Measurements from ENCODE around the gene FRS2. TPM values are rescaled to one million over a fixed set of nuclear protein-coding genes. Genes with fewer than 3 reads are reported as not detected.

The FRS2 gene
- total and polyA plus RNA-seq, 4 donors = 5.0 to 44.5 (median 24.2) TPM

- Histone ChIP-seq H3K27ac (ENCODE audit: low read depth in 1 of 2, low read length in 2 of 2) (no peak overlapping the region), H3K36me3 (ENCODE audit: control insufficient read depth in 1 of 2, insufficient read depth in 2 of 2, low read length in 1 of 2) (no peaks in the 10 kb centered on the region), H3K4me3 (ENCODE audit: low read length in 2 of 2) (no peak overlapping the region), H3K4me1 (ENCODE audit: control insufficient read depth in 1 of 2, insufficient read depth in 2 of 2, low read length in 2 of 2) (no peaks in the 10 kb centered on the region), H3K9me3 (ENCODE audit: control insufficient read depth, low read length) (no peaks in the 10 kb centered on the region), H3K27me3 (ENCODE audit: control insufficient read depth in 1 of 2, insufficient read depth in 2 of 2, low read length in 1 of 2) (no peaks in the 10 kb centered on the region)
- intact Hi-C loops (cut with DNase I) = no loop called here
- no peak for DNase-seq
- ATAC-seq (ENCODE audit: low FRiP score) = no peak
- WGBS, 2 donors = 99 to 100% methylated on average over 1 of the region's 1 CpG
Measured at GRCh38 chr12:69580074-69580473, 109.9 kb downstream of the FRS2 start.

- no peaks in the 10 kb centered on the region for H3K9me3 ChIP-seq (ENCODE audit: control insufficient read depth, low read length)
- intact Hi-C loops (cut with DNase I) = no loop called here
Measured at GRCh38 chr12:69583203-69583602, 113.0 kb downstream of the FRS2 start.

GRCh38 chr12:69585189-69586062, 115.2 kb downstream of the FRS2 start, which contains the start of gene CCT2:
TSS of gene CCT2 (plus strand) at chr12:69585459. CDS start at chr12:69585522, 63 bp downstream.
- Histone ChIP-seq H3K4me3 (ENCODE audit: low read length in 2 of 2) (peak within 1 kb of the TSS; percentile 52 to 62), H3K36me3 (ENCODE audit: control insufficient read depth in 1 of 2, insufficient read depth in 2 of 2, low read length in 1 of 2) (peaks cover 2% of the 10 kb centered on the region in 2 donors), H3K27ac (ENCODE audit: low read depth in 1 of 2, low read length in 2 of 2) (peak within 1 kb of the TSS in 1 of 2 donors; percentile 43), H3K27me3 (ENCODE audit: control insufficient read depth in 1 of 2, insufficient read depth in 2 of 2, low read length in 1 of 2) (no peaks in the 10 kb centered on the region), H3K9me3 (ENCODE audit: control insufficient read depth, low read length) (no peaks in the 10 kb centered on the region), H3K4me1 (ENCODE audit: control insufficient read depth in 1 of 2, insufficient read depth in 2 of 2, low read length in 2 of 2) (peaks cover 0 to 1% of the 10 kb centered on the region in 2 donors)
- intact Hi-C loops (cut with DNase I) = no loop called here
- DNase-seq (peak; percentile 98 to 99), ATAC-seq (ENCODE audit: low FRiP score) (peak; percentile 100)
- 0 to 1% methylated on average over 62 to 63 of the region's 63 CpGs for WGBS, 2 donors

More at GRCh38 chr12:69583203-69583602, 113.0 kb downstream of the FRS2 start:
- H3K4me1 ChIP-seq (ENCODE audit: control insufficient read depth in 1 of 2, insufficient read depth in 2 of 2, low read length in 2 of 2) = peaks cover 0 to 1% of the 10 kb centered on the region in 2 donors
- H3K27ac ChIP-seq (ENCODE audit: low read depth in 1 of 2, low read length in 2 of 2) = no peak overlapping the region
- H3K36me3 ChIP-seq (ENCODE audit: control insufficient read depth in 1 of 2, insufficient read depth in 2 of 2, low read length in 1 of 2) = no peaks in the 10 kb centered on the region
- DNase-seq = no peak
- H3K27me3 ChIP-seq (ENCODE audit: control insufficient read depth in 1 of 2, insufficient read depth in 2 of 2, low read length in 1 of 2) = no peaks in the 10 kb centered on the region
- no peak overlapping the region for H3K4me3 ChIP-seq (ENCODE audit: low read length in 2 of 2)
- ATAC-seq (ENCODE audit: low FRiP score) = no peak

- intact Hi-C loops (cut with DNase I) = no loop called here
- H3K4me3 ChIP-seq (ENCODE audit: low read length in 2 of 2) = no peak overlapping the region
- H3K4me1 ChIP-seq (ENCODE audit: control insufficient read depth in 1 of 2, insufficient read depth in 2 of 2, low read length in 2 of 2) = peaks cover 0 to 1% of the 10 kb centered on the region in 2 donors
- DNase-seq = no peak
- 86 to 87% methylated on average over 4 of the region's 4 CpGs for WGBS, 2 donors
- no peak overlapping the region for H3K27ac ChIP-seq (ENCODE audit: low read depth in 1 of 2, low read length in 2 of 2)
- H3K36me3 ChIP-seq (ENCODE audit: control insufficient read depth in 1 of 2, insufficient read depth in 2 of 2, low read length in 1 of 2) = peaks cover 2 to 7% of the 10 kb centered on the region in 2 donors
- H3K27me3 ChIP-seq (ENCODE audit: control insufficient read depth in 1 of 2, insufficient read depth in 2 of 2, low read length in 1 of 2) = no peaks in the 10 kb centered on the region
- no peaks in the 10 kb centered on the region for H3K9me3 ChIP-seq (ENCODE audit: control insufficient read depth, low read length)
- ATAC-seq (ENCODE audit: low FRiP score) = no peak
Measured at GRCh38 chr12:69588527-69588926, 118.3 kb downstream of the FRS2 start.

GRCh38 chr12:69589082-69589481, 118.9 kb downstream of the FRS2 start:
- intact Hi-C loops (cut with DNase I) = no loop called here
- WGBS, 2 donors = 63 to 72% methylated on average over 2 of the region's 2 CpGs
- no peak overlapping the region for H3K4me3 ChIP-seq (ENCODE audit: low read length in 2 of 2)
- DNase-seq (no peak), ATAC-seq (ENCODE audit: low FRiP score) (no peak)
- no peaks in the 10 kb centered on the region for H3K27me3 ChIP-seq (ENCODE audit: control insufficient read depth in 1 of 2, insufficient read depth in 2 of 2, low read length in 1 of 2)
- peaks cover 0 to 1% of the 10 kb centered on the region in 2 donors for H3K4me1 ChIP-seq (ENCODE audit: control insufficient read depth in 1 of 2, insufficient read depth in 2 of 2, low read length in 2 of 2)
- no peak overlapping the region for H3K27ac ChIP-seq (ENCODE audit: low read depth in 1 of 2, low read length in 2 of 2)
- peaks cover 4 to 7% of the 10 kb centered on the region in 2 donors for H3K36me3 ChIP-seq (ENCODE audit: control insufficient read depth in 1 of 2, insufficient read depth in 2 of 2, low read length in 1 of 2)
- H3K9me3 ChIP-seq (ENCODE audit: control insufficient read depth, low read length) = no peaks in the 10 kb centered on the region

GRCh38 chr12:69595689-69596088, 125.5 kb downstream of the FRS2 start:
- DNase-seq (no peak), ATAC-seq (ENCODE audit: low FRiP score) (no peak)
- intact Hi-C loops (cut with DNase I) = no loop called here
- H3K4me3 ChIP-seq (ENCODE audit: low read length in 2 of 2) = no peak overlapping the region
- peaks cover 8 to 13% of the 10 kb centered on the region in 2 donors for H3K36me3 ChIP-seq (ENCODE audit: control insufficient read depth in 1 of 2, insufficient read depth in 2 of 2, low read length in 1 of 2)
- H3K27me3 ChIP-seq (ENCODE audit: control insufficient read depth in 1 of 2, insufficient read depth in 2 of 2, low read length in 1 of 2) = no peaks in the 10 kb centered on the region
- H3K27ac ChIP-seq (ENCODE audit: low read depth in 1 of 2, low read length in 2 of 2) = no peak overlapping the region
- no peaks in the 10 kb centered on the region for H3K9me3 ChIP-seq (ENCODE audit: control insufficient read depth, low read length)
- WGBS, 2 donors = 98 to 99% methylated on average over 2 of the region's 2 CpGs
- no peaks in the 10 kb centered on the region for H3K4me1 ChIP-seq (ENCODE audit: control insufficient read depth in 1 of 2, insufficient read depth in 2 of 2, low read length in 2 of 2)

- ATAC-seq (ENCODE audit: low FRiP score) (no peak), DNase-seq (no peak)
- peaks cover 0 to 1% of the 10 kb centered on the region in 2 donors for H3K4me1 ChIP-seq (ENCODE audit: control insufficient read depth in 1 of 2, insufficient read depth in 2 of 2, low read length in 2 of 2)
- intact Hi-C loops (cut with DNase I) = no loop called here
- no peaks in the 10 kb centered on the region for H3K9me3 ChIP-seq (ENCODE audit: control insufficient read depth, low read length)
- WGBS, 2 donors = 54% methylated on average over 4 of the region's 4 CpGs
- peaks cover 3 to 17% of the 10 kb centered on the region in 2 donors for H3K36me3 ChIP-seq (ENCODE audit: control insufficient read depth in 1 of 2, insufficient read depth in 2 of 2, low read length in 1 of 2)
- H3K27ac ChIP-seq (ENCODE audit: low read depth in 1 of 2, low read length in 2 of 2) = no peak overlapping the region
- no peak overlapping the region for H3K4me3 ChIP-seq (ENCODE audit: low read length in 2 of 2)
- no peaks in the 10 kb centered on the region for H3K27me3 ChIP-seq (ENCODE audit: control insufficient read depth in 1 of 2, insufficient read depth in 2 of 2, low read length in 1 of 2)
Measured at GRCh38 chr12:69598174-69598753, 128.1 kb downstream of the FRS2 start.

GRCh38 chr12:69600804-69601203, 130.6 kb downstream of the FRS2 start:
- Histone ChIP-seq H3K36me3 (ENCODE audit: control insufficient read depth in 1 of 2, insufficient read depth in 2 of 2, low read length in 1 of 2) (peaks cover under 1 to 15% of the 10 kb centered on the region in 2 donors), H3K27ac (ENCODE audit: low read depth in 1 of 2, low read length in 2 of 2) (no peak overlapping the region), H3K4me3 (ENCODE audit: low read length in 2 of 2) (no peak overlapping the region), H3K27me3 (ENCODE audit: control insufficient read depth in 1 of 2, insufficient read depth in 2 of 2, low read length in 1 of 2) (no peaks in the 10 kb centered on the region), H3K4me1 (ENCODE audit: control insufficient read depth in 1 of 2, insufficient read depth in 2 of 2, low read length in 2 of 2) (peaks cover 0 to 1% of the 10 kb centered on the region in 2 donors), H3K9me3 (ENCODE audit: control insufficient read depth, low read length) (no peaks in the 10 kb centered on the region)
- intact Hi-C loops (cut with DNase I) = no loop called here
- ATAC-seq (ENCODE audit: low FRiP score) (no peak), DNase-seq (no peak)

Measured in aorta (tissue), 5 donors.